ENCODE data around the gene TDRD5. TPM values are rescaled to one million over a fixed set of nuclear protein-coding genes. Genes with fewer than 3 reads are reported as not detected.

TDRD5 gene, protein sequence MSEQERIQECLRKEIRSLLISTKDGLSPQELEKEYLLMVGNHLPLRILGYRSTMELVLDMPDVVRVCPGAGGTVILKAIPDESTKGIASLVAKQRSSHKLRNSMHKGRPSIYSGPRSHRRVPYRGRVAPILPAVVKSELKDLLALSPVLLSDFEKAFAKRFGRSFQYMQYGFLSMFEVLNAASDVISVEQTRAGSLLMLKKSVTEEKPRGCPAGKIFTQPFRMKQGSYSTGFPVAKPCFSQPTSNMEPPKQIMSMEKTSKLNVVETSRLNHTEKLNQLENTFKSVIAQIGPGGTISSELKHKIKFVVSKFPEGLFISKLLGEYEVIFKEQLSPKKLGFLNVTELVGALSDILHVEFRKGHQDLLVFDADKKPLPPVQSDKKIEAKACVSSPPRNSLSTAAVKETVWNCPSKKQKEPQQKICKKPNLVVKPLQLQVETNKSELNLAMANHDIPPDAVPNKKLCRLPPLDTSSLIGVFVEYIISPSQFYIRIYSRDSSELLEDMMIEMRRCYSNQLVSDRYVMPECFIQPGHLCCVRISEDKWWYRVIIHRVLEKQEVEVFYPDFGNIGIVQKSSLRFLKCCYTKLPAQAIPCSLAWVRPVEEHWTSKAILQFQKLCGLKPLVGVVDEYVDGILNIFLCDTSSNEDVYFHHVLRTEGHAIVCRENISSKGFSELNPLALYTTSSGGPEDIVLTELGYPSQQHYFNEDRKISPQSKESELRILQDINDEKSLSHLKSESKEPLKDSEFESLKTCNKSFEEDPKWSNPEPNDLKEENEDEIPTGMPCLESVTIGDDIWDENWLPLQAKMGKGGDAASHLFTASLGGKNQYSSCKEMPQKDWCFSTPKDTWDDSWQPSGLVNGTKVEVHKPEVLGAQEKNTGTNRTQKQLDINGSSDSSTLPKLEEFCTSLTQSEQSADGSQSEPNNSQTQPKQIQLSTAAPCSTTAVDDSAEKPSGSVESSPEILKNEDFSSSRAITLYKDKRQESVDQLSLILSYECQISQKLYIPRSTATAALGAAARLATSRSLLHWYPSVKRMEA
- not detected in 2 replicates for total RNA-seq

DNA sequence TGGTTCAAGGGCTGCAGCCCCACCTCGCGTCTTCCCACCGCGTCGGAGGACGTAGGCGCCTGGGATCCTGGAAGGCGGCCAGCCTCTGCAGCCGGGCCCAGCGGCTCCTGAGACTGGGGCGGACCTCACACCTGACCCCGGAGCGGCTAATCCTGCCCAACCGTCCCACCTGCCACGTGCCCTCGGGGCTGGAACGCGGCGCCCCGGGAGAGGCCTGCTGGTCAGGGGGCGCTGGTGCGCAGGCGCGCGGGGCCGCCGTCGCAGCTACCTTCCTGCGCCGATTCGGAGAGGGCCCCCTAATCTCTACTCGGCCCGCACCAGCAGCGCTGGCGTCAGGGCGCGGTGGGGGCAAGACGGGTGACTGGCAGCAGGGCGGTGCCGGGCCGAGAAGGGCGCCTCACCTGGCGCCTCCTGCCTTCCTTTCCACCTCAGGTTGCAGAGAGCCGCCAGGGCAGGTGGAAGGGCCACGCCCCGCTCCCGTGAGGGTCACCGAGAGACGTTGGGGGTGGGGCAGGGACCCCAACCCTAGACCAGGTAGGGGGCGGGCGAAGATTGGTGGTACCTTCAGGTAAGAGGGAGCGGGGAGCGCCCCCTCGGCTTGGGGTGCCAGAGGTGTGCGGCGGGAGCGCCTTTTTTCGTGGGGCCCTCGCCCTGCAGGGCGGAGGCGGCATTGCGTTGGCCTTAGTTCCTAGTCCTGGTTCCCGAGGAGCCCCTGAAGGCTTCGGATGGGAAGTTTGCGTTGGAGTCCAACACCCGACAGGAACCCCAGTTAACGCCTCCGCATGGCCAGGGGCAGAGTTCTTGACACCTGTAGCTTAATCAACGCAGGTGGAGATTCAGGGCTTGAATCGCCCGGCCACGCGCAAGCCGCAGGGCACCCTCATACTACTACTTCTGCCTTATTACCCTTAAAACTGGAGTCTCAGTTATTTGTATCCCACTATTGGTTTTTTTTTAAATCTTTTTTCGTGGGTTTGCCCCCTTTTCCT lies at the start of gene TDRD5:
Gene TDRD5, plus strand, starts transcription at position 241 of the 989 bp plus-strand sequence. CDS start 784 bp downstream, outside the sequence.

DNA sequence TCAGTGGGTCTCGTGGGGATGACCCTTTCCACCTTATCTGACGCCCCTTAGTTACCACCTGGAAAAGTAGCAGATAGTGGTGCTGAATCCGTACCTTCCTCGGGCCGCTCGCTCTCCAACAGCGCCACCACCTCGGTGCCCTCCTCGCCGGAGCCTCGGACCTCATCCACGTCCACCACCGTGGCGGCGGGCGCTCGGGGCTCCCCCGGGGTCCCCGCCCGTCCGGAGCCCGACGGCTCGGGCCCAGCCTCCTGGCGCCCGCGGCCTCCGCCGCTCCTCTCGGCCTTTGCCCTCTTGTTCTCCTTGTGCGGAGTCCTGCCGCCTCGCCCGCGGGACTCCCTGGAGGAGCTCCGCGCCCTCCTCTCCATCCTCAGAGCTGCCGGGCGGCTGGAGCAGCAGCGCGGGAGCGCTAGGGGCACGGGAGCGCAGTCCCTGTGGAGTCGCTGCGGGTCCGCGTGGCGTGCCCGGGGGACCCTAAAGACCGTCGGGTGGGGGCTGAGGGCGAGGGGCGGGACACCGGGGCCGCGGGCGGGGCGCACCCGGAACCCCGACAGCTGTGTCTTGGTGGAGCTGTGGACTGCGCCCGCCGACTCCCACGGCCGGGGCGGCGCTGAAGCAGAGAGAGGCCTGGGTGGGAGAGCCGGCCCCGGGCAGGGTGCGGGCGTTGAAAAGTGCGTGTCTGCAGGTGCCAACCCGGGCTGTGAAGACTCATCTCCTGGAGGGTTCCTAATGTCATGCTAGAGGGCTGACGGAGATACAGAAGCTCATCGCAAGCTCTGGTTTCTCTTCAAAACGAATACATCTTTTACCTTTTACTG lies 15.9 kb upstream of the TDRD5 start, which contains the start of gene NPHS2:
Gene NPHS2, minus strand, starts transcription at position 452 of the 818 bp plus-strand sequence. Its CDS starts 84 bp downstream, at position 368.

Small RNA genes within 50 kb of the gene (small RNA-seq; reads per million reads assigned to genes)
- gene RNU5F-2P (ENCODE audit: low replicate concordance): 0.13 reads per million

Other genes starting within 250 kb of the TDRD5 start
- 0.43 and 0.44 TPM in 2 replicates for gene AXDND1, start 225.9 kb upstream of the TDRD5 start, total RNA-seq
- gene NPHS2, start 15.9 kb upstream of the TDRD5 start, total RNA-seq: not detected in 2 replicates
- under 0.01 TPM in 1 of 2 replicates, not detected in the other for gene FAM163A, start 151.5 kb downstream of the TDRD5 start, total RNA-seq